Globus pallidus (tissue), 1 donor: ENCODE results near the gene SUDS3.
A peak's percentile ranks its signal among the peaks of the same experiment; 100 is the strongest.

ENCODE experiments used
- DNase-seq: peaks from one replicate; pipeline ENCODE4 v3.0.0-alpha.2; 2015; ENCODE audit warnings: low spot score

The SUDS3 gene

GRCh38 chr12:118357257-118358007 lies 18.9 kb upstream of the SUDS3 start:
- peak; percentile 80 for DNase-seq

GRCh38 chr12:118358008-118358359 lies 18.4 kb upstream of the SUDS3 start:
- DNase-seq: no peak

GRCh38 chr12:118358612-118359540 lies 17.5 kb upstream of the SUDS3 start:
- no peak for DNase-seq

- DNase-seq: no peak
Measured at GRCh38 chr12:118359541-118359915, 16.8 kb upstream of the SUDS3 start.

- DNase-seq: no peak
Measured at GRCh38 chr12:118361092-118361404, 15.3 kb upstream of the SUDS3 start.

GRCh38 chr12:118361889-118362288 lies 14.5 kb upstream of the SUDS3 start:
- no peak for DNase-seq

GRCh38 chr12:118368821-118369220 lies 7.5 kb upstream of the SUDS3 start:
- no peak for DNase-seq

GRCh38 chr12:118370601-118371000 lies 5.8 kb upstream of the SUDS3 start:
- no peak for DNase-seq

GRCh38 chr12:118371321-118372282 lies 4.8 kb upstream of the SUDS3 start:
- no peak for DNase-seq

GRCh38 chr12:118372541-118373495 lies 3.5 kb upstream of the SUDS3 start, which contains the start of gene TAOK3:
TAOK3 (minus strand) TSS chr12:118372907; CDS start chr12:118255567, 117,340 bp downstream.
- peak; percentile 99 for DNase-seq

- no peak for DNase-seq
Measured at GRCh38 chr12:118373616-118374015, 2.7 kb upstream of the SUDS3 start.

- no peak for DNase-seq
Measured at GRCh38 chr12:118374126-118374725, 2.1 kb upstream of the SUDS3 start.

- no peak for DNase-seq
Measured at GRCh38 chr12:118374909-118375308, 1.4 kb upstream of the SUDS3 start.

GRCh38 chr12:118375348-118375747 lies 1.0 kb upstream of the SUDS3 start:
- peak; percentile 57 for DNase-seq

- DNase-seq: no peak
Measured at GRCh38 chr12:118377021-118377883, 897 bp downstream of the SUDS3 start.

- peak; percentile 60 for DNase-seq
Measured at GRCh38 chr12:118377884-118378470, 1.6 kb downstream of the SUDS3 start.

- DNase-seq: no peak
Measured at GRCh38 chr12:118391424-118391823, 15.1 kb downstream of the SUDS3 start.

GRCh38 chr12:118391836-118392235 lies 15.5 kb downstream of the SUDS3 start:
- DNase-seq: no peak
